Left renal pelvis (tissue), 4 donors: ENCODE results near the gene SPOCK2. TPM values are rescaled to one million over a fixed set of nuclear protein-coding genes. Genes with fewer than 3 reads are reported as not detected.

Experiments
- DNase-seq, 4 donors: peaks; one replicate each; pipeline ENCODE4 v3.0.0-alpha.2; 2013; ENCODE audit warnings: low read depth in 4 of 4, low spot score in 3 of 4
- polyA plus RNA-seq, 4 donors: library from polyadenylated mRNA; unstranded; fragments of 120-200 nt; gene quantifications; one replicate each; pipeline ENCODE4 v1.2.1, GENCODE V29; 2013; ENCODE audit not compliant: insufficient read length in 4 of 4

Gene SPOCK2
- polyA plus RNA-seq, 4 donors = 27.1 to 157 (median 138) TPM

DNA sequence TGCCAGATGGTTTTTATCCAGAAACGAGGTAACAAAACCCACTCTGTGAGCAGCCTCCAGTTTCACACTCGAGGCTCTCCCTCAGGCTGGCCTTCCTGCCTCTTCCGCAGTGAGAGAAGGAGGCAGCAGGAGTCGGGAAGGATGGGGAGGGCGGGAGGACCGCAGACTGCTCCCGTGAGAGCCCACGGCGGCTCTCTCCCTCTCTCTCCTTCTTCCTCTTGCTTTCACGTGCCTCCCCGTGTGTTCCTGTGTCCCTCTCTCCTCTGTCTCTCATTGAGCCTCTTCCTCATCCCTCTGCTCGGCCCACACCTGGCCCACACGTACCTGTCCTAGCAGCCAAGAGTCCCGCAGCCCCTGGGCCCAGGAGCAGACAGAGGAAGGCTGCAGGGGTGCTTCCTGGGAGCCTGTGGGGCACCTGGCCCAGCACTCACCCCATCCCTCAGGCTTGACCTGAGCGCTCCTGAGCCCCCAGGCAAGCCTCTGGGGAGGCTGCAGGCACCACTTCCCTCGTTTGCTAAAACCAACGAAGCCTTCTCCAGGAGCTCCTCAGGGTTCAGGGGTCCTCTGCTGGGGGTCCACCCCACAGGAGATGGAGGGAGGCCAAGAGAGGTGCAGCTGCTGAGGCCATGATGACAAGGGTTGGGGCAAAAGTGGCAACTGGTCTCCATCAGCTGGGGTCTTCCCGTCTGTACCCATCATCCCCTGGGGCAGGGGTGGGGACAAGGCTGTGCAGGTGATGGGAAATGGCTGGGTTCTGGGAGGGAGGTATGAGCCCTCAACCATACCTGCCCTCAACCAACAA is 13.6 kb downstream of the SPOCK2 start:
- no peak for DNase-seq

DNA sequence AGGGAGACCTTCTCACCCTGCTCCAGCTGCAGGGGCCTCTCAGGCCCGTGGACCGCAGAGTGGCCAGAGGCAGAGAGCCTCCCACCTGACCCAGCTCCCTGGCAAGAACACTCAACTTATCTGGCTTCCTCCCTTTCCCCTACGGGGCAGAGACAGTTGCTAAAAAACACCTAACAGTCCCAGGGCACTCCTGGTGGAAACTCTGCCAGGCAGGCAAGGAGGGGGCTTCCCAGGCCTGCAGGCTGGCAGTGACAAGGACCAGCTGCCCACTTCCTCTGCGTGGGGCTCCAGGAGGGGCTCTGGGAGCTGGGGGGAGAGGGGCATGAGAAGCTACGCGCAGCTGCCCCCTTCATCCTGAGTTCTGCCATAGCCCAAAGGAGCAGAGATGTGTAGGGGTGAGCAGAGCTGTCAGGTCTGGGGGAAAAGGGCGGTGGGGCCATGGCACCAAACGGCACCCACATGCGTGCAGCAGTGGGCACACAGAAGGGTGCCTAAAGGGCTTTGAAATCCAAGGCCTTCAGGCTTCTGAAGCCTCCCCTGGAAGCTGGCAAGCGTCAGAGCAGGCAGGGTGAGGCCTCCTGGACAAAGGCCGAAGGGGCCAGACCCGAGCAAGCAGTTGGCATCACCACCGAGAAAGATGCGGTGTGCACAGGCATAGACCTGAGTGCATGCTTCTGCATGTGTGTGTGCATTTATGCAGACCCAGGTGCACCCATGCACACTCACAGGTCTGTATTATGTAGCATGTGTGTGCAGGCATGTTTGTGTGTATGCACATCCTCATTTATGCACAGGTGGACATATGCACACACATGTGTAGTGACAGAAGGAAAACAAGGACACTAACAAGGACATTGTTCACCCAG is 14.4 kb downstream of the SPOCK2 start:
- DNase-seq = no peak

- no peak for DNase-seq
These were observed 15.7 kb downstream of the SPOCK2 start for GRCh38 chr10:72072639-72073038.

DNA sequence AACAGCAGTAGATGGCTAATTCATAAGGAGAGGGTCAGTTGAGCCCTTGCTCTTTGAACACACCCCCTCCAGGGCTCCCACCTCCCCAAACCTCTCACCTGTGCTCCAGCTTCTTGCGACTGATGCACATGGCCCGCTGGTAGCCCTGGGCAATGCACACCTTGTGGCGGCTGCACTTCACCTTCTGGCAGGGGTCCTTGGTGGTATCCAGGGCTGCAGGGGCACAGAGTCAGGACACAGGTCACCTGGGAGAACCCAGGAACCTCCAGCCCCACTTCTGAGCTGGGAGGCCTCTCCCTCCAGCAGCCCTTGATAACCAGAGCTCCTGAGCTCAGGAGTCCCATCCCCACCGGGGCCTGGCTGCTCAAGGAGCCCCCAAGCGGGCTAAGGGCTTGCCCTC is 16.3 kb downstream of the SPOCK2 start:
- no peak for DNase-seq

- peak in 1 of 4 donors; percentile 62 for DNase-seq
These were observed 18.4 kb downstream of the SPOCK2 start for GRCh38 chr10:72069751-72070526.

DNA sequence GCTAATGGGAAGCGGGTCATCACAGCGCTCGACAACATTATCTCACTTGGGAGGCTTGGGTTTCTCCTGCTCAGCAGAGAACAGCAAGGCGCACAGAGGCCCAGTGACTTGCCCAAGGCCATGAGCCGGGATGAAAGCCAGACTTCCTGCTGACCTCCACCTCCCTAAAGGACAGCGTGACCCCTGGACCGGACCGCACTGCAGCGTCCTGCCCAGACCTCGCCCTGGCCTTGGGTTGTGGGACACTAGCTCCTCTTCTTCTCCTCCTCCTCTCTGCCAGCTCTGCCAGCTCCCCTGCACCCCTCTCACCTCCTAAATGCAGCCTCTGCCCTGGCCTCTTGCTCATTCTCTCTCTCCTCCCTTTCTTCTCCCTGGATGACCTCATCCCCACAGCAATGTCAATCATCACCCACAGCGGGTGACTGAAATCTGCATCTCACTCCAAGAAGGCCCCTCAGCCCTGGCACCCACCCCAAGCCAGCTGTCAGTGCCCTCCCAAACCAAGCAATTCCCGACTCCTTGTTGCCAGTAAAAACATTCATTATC is 19.4 kb downstream of the SPOCK2 start:
- no peak for DNase-seq

DNA sequence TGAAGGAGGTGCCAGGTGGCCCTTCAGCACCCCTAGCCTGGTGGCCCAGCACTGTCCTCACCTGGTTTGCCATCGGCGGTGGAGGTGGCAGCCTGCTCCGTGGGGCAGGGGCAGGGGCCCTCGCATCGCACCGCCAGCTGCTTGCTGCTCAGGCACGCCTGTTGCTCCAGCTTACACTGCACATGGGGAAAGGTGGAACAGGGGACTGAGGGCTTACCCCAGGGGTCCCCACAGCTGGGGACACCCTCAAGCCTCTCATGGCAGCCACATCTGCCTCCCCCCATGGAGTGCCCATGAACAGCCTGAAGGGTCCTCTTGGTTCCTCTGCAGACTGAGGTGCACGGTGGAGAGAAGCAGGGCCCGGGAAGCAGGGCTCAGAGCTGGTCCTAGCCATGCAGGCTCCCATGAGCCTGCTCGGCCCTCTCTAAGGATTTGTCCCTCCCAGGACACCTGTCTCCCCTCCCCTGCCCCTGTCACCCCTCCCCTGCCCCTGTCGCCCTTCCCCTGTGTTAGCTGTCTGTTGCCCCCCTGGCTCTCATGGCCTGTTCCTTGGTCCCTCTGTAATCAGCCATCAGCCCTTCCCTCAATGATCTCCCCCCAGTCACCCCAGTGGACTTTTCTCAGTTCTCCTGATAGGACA is 20.1 kb downstream of the SPOCK2 start:
- DNase-seq = no peak

- no peak for DNase-seq
These were observed 20.8 kb downstream of the SPOCK2 start for GRCh38 chr10:72067463-72068125.

DNA sequence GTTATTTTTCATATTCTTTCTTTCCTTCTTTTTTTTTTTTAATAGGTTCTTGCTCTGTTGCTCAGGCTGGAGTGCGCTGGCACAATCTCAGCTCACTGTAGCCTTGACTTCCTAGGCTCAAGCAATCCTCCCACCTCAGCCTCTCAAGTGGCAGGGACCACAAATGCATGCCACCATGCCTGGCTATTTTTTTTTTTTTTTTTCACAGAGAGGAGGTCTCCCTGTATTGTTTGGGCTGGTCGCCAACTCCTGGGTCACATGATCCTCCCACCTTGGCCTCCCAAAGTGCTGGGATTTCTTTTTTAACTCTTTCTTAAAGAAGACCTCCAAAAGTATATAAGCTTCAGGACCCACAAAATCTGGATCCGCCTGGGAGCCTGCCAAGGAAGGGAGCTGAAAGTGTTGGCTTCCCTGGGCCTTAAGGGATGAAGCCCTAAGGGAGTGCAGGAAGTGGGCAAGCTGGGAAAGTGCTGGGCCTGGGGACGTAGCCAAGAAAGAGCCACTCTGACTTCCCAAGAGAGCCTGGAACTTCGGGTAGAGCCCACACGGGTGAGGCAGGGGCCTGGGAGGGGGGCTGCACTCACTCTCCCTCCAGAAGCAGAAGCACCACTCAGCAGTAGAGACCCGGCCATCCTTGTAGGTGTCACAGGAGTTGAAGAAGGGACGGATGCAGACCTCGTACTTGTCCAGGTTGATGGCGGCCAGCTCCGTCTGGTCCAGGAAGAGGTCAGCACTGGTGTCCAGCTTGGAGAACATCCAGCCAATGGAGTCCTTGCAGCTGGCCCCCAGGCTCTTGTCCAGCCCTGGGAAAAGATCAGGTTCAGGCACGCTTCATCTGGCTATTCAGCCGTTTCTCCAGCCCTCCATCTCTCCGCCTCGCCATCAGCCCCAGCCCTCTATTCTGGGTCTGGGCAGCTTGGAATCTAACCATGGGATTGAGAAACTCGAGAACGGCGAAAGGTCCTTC is 21.8 kb downstream of the SPOCK2 start:
- no peak for DNase-seq

GRCh38 chr10:72065439-72066025 is 22.8 kb downstream of the SPOCK2 start:
- no peak for DNase-seq

DNA sequence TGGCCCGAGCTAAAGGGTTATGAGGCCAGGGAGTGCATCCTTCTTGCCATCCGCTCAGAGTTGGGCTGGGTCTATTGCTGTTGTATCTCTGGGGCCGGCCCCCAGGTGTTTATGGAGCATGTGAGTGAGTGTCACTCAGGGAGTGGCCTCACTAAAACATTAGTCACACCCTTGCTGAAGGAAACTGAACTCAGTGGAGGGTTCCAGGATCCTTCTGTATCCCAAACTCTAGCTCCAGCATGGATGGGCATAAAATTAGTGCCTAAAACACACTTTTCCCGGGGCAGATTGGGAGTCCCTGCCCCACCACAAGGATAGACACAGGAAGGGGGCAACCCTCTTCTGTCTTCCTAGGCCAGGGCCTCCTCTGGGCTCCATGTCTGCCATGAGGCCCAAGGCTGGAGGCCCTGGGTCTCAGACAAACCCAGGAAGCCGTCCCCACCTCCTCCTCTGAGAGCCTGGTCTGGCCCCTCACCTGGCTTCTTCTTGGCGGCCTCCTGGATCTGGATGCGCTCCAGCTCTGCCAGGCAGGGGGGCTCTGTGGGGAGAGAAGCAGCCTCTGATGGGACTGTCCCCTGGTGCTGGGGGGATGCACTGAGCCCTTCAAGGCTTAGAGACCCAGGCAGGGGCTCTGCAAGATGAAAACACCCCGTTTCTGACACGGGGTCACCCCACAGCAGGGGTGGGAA is 24.5 kb downstream of the SPOCK2 start:
- no peak for DNase-seq

GRCh38 chr10:72062832-72063702 is 25.3 kb downstream of the SPOCK2 start:
- DNase-seq = no peak

- no peak for DNase-seq
These were observed 26.0 kb downstream of the SPOCK2 start for GRCh38 chr10:72062382-72062781.

- DNase-seq = no peak
These were observed 26.4 kb downstream of the SPOCK2 start for GRCh38 chr10:72061930-72062329.

GRCh38 chr10:72061491-72061890 is 26.9 kb downstream of the SPOCK2 start:
- DNase-seq = no peak
